SK-N-DZ (cell line): ENCODE results near the gene CTAGE6.
"Not testable (repeated sequence)": the region's sequence is repeated elsewhere in the genome, so short reads cannot be mapped to it uniquely, and the experiment has no call there.

Source experiments
- DNase-seq: peaks from one replicate; pipeline ENCODE4 v3.0.0-alpha.2; 2015; ENCODE audit warnings: low spot score
- small RNA-seq, 2 experiments: library from RNA; depleted of rRNA; stranded (forward); fragments of <200 nt; gene quantifications; one replicate each; pipeline ENCODE3, GENCODE V24; 2014

CTAGE6 gene

DNA sequence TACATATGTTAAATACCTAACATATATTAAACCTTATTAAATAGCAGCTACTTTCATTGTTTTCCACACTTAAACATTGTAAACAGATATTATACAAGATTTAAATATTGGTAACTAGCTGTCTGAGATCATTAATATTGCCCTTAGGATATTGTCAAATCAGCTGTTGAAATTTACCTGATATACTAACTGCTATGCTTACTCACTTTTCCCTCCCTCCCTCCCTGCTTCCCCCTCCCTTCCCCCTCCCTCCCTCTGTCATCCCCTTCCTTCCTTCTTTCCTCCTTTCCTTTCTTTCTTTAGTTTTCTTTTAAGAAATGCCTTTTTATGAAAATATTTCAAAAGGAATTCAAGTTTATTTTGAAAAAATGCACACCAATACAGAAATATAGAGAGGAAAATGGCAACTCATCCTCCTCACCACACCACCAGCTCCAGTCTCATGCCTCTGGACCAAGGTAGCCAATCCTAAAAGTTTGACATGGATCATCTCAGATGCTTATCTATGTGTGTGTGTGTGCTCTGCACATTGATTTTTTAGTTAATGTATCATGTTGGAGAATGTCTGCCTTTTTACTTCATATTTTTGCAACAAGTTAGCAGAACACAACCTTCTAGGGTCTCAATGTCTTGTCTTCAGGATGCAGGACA is 41.8 kb downstream of the CTAGE6 start:
- DNase-seq, result not testable (repeated sequence)

DNA sequence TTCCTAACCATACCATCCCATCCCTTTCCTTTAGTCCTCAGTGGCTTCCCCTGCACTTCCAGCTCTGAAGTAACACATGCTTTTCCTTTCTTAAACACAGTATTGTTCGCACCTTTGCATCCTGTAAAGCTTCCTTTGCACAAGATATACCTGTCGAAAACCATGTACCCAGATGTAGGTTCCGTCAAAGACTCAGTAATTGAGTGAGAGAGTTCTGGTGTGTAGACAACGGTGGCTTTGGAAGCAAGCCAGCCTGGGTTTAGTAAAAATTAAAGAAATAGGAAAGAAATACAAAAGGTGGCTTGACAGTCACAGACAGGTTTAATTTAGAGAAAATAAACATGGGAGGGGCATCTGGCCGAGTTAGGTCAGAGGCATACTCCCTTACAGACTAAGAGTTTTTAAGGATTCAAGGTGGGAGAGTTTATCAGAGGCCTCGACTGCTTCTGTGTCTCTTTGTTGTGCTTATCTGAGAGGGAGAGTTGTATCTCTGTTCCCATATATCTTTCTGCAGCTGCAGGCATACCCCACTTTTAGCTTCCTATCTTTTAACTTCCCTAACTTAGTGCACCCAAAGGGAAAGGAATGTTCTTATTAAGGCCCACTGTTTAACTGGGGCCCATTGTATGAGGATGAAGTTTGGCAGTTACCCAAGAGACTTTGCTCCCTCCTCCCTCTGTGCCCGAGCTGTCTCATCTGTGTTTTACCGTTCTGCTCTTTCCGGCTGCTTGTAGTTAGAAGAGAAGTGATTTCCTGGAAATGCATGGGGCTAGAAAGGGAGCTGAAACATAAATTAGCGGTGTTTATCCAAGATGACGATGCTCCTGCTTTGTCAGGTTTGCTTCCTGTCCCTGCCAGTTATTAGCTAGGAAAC is 42.7 kb downstream of the CTAGE6 start:
- not testable (repeated sequence) for DNase-seq

DNA sequence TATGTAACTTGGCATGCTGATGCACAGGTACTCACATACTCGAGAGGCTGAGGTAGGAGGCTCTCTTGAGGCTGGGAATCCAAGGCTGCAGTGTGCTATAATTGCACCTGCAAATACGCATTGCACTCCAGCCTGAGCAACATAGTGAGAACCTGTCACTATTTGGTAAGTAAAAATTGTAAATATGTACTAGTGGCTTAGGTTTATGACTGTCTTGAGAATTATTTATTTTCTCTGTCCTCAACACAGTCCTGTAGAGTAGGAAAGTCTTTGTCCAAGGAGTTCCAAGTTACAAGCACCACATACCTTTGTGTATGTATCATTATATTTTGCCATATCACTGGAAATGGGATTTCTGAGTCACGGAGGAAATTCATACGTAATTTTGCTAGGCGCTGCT is 45.1 kb downstream of the CTAGE6 start:
- not testable (repeated sequence) for DNase-seq

DNA sequence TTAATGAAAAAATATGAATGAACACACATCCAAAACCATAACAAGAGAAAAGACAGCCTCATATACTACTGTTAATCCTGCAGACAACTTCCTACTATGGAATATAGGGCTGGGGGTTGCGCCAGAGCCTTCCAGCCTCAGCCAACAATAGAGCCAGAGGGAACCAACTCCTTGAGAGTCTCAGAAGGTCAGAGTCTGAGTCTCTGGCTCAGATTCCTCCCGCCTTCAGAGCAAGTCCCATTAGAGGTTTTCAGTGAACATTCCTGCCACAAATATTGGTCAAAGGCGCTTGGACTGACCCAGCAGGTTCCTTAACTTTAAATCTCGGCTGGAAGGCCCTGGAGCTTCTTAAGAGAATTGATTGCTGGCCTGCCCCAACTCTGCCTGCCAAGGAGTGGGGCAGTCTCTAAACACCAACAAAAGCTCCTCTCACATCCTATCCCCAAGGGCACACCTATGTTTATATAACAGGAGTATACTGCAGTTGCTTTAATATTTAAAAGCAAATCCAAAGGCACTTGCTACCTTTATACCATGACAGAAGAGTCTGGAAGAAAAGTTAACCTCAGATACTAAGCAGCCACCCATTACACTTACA is 45.7 kb downstream of the CTAGE6 start:
- not testable (repeated sequence) for DNase-seq

DNA sequence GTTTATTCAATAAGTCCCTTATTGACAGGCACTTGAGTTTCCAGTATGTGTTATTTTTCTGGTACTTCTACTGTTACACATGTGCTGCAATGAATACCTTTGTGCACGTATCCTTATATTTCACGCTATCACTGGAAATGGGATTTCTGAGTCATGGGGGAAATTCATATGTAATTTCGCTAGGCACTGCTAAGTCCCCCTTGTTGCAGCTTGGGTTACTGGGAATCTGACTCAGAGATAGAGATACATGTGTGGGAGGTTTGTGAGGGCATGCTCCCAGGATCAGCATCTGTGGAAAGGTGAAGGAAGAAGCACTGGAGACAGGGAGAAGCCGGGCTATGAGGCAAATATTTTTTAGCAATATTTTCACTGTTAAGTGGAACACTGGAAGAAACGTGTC is 47.6 kb downstream of the CTAGE6 start:
- not testable (repeated sequence) for DNase-seq

Small RNA genes lying within 50 kb of the gene (small RNA-seq; reads per million reads assigned to genes)
- 0 reads per million in 2 experiments for gene RNU6-267P
